ENCODE measurements around the gene GAL3ST2.
"Not testable (repeated sequence)": the region's sequence is repeated elsewhere in the genome, so short reads cannot be mapped to it uniquely, and the experiment has no call there.

The GAL3ST2 gene

GRCh38 chr2:241821460-241822263 is 45.0 kb downstream of the GAL3ST2 start:
- no peak overlapping the region for H3K27ac ChIP-seq (ENCODE audit: low read depth, low read length)
- no peaks in the 10 kb centered on the region for H3K36me3 ChIP-seq (ENCODE audit: low read length)
- H3K4me2 ChIP-seq (ENCODE audit: low read depth, low read length, poor library complexity, severe bottlenecking) = no peak overlapping the region
- no peaks in the 10 kb centered on the region for H3K79me2 ChIP-seq (ENCODE audit: insufficient read depth, low read length)
- no peaks in the 10 kb centered on the region for H3F3A ChIP-seq (ENCODE audit: insufficient read depth)
- no peak overlapping the region for H3K4me3 ChIP-seq (ENCODE audit: insufficient read depth, low read length, poor library complexity, severe bottlenecking)
- no peaks in the 10 kb centered on the region for H3K27me3 ChIP-seq (ENCODE audit: low read length)
- no peak overlapping the region for H3K9ac ChIP-seq (ENCODE audit: low read length)
- no peak overlapping the region for H2AFZ ChIP-seq (ENCODE audit: low read depth, low read length, severe bottlenecking)
- H4K20me1 ChIP-seq (ENCODE audit: low read depth, low read length) = no peaks in the 10 kb centered on the region
- H3K9me2 ChIP-seq (replicated peaks; ENCODE audit: insufficient read depth, low read length) = no peaks in the 10 kb centered on the region
- H3K9me3 ChIP-seq (ENCODE audit: insufficient read depth, low read length) = peaks cover 2% of the 10 kb centered on the region; the same call in 1 of the 2 replicates
- TF ChIP-seq EZH2phosphoT487 (conservative IDR thresholded peaks at IDR 0.05; ENCODE audit: low read length) (no peak), CTCF (IDR thresholded peaks at IDR 0.05; ENCODE audit: insufficient read depth, low read length, poor library complexity, severe bottlenecking) (no peak)

- Histone ChIP-seq H3K9me2 (replicated peaks; ENCODE audit: insufficient read depth, low read length) (no peaks in the 10 kb centered on the region), H4K20me1 (ENCODE audit: low read depth, low read length) (no peaks in the 10 kb centered on the region), H3K27me3 (ENCODE audit: low read length) (no peaks in the 10 kb centered on the region), H3K79me2 (ENCODE audit: insufficient read depth, low read length) (no peaks in the 10 kb centered on the region), H3K36me3 (ENCODE audit: low read length) (no peaks in the 10 kb centered on the region), H3K4me3 (ENCODE audit: insufficient read depth, low read length, poor library complexity, severe bottlenecking) (no peak overlapping the region), H3K27ac (ENCODE audit: low read depth, low read length) (no peak overlapping the region), H2AFZ (ENCODE audit: low read depth, low read length, severe bottlenecking) (no peak overlapping the region), H3K4me2 (ENCODE audit: low read depth, low read length, poor library complexity, severe bottlenecking) (no peak overlapping the region), H3K9me3 (ENCODE audit: insufficient read depth, low read length) (peaks cover 8% of the 10 kb centered on the region; the same call in 1 of the 2 replicates), H3F3A (ENCODE audit: insufficient read depth) (no peaks in the 10 kb centered on the region), H3K9ac (ENCODE audit: low read length) (no peak overlapping the region)
- TF ChIP-seq CTCF (IDR thresholded peaks at IDR 0.05; ENCODE audit: insufficient read depth, low read length, poor library complexity, severe bottlenecking) (no peak), EZH2phosphoT487 (conservative IDR thresholded peaks at IDR 0.05; ENCODE audit: low read length) (no peak)
These were observed 45.6 kb downstream of the GAL3ST2 start for GRCh38 chr2:241822264-241822623.

- H3K79me2 ChIP-seq (ENCODE audit: insufficient read depth, low read length); H3F3A ChIP-seq (ENCODE audit: insufficient read depth); H3K27me3 ChIP-seq (ENCODE audit: low read length); H4K20me1 ChIP-seq (ENCODE audit: low read depth, low read length); H3K4me3 ChIP-seq (ENCODE audit: insufficient read depth, low read length, poor library complexity, severe bottlenecking); H3K36me3 ChIP-seq (ENCODE audit: low read length); H3K27ac ChIP-seq (ENCODE audit: low read depth, low read length); H3K4me2 ChIP-seq (ENCODE audit: low read depth, low read length, poor library complexity, severe bottlenecking); H3K9me2 ChIP-seq (replicated peaks; ENCODE audit: insufficient read depth, low read length); H2AFZ ChIP-seq (ENCODE audit: low read depth, low read length, severe bottlenecking); H3K9ac ChIP-seq (ENCODE audit: low read length): not testable (repeated sequence)
- H3K9me3 ChIP-seq (ENCODE audit: insufficient read depth, low read length) = peaks cover 12% of the 10 kb centered on the region; the same call in 1 of the 2 replicates
These were observed 47.2 kb downstream of the GAL3ST2 start for GRCh38 chr2:241823531-241824437.

Data from SU-DHL-6 (cell line).